HL-60 (cell line): Measurements from ENCODE around the gene ARRB1.

Experiments used
- CTCF ChIP-seq: IDR thresholded peaks from one replicate; pipeline ENCODE4 v1.5.1; 2011; ENCODE audit warnings: low read length, control low read depth, inconsistent platforms; ENCODE audit not compliant: insufficient read depth
- POLR2AphosphoS5 ChIP-seq: IDR thresholded peaks from 2 replicates; pipeline ENCODE4 v1.6.1; 2012; ENCODE audit warnings: low read depth

GRCh38 chr11:75346912-75347647 lies 4.4 kb downstream of the ARRB1 start:
- TF ChIP-seq POLR2AphosphoS5 = no peak
- TF ChIP-seq CTCF = no peak
